AG09309 (cell line): ENCODE results near the gene LIN7B.
A peak's percentile ranks its signal among the peaks of the same experiment; 100 is the strongest.
"Not testable (repeated sequence)": the region's sequence is repeated elsewhere in the genome, so short reads cannot be mapped to it uniquely, and the experiment has no call there.

Source experiments
- DNase-seq: peaks from one replicate; pipeline ENCODE4 v3.0.0-alpha.2; 2010; ENCODE audit warnings: low read depth
- H3K4me3 ChIP-seq: 2 replicates; pipeline ENCODE4 v1.5.1; 2011; ENCODE audit warnings: mild to moderate bottlenecking, low read depth, low read length, moderate library complexity; ENCODE audit not compliant: control insufficient read depth
- TF ChIP-seq, protein P1 (sequence below): IDR thresholded peaks from 2 replicates; pipeline ENCODE4 v1.5.1; 2011; ENCODE audit warnings: mild to moderate bottlenecking, low read depth, low read length, inconsistent platforms; ENCODE audit not compliant: insufficient read depth, control insufficient read depth; ENCODE audit errors: missing control alignments

Gene LIN7B

GRCh38 chr19:49120325-49120683, 6.1 kb downstream of the LIN7B start:
- DNase-seq: no peak
- TF ChIP-seq, protein P1, sequence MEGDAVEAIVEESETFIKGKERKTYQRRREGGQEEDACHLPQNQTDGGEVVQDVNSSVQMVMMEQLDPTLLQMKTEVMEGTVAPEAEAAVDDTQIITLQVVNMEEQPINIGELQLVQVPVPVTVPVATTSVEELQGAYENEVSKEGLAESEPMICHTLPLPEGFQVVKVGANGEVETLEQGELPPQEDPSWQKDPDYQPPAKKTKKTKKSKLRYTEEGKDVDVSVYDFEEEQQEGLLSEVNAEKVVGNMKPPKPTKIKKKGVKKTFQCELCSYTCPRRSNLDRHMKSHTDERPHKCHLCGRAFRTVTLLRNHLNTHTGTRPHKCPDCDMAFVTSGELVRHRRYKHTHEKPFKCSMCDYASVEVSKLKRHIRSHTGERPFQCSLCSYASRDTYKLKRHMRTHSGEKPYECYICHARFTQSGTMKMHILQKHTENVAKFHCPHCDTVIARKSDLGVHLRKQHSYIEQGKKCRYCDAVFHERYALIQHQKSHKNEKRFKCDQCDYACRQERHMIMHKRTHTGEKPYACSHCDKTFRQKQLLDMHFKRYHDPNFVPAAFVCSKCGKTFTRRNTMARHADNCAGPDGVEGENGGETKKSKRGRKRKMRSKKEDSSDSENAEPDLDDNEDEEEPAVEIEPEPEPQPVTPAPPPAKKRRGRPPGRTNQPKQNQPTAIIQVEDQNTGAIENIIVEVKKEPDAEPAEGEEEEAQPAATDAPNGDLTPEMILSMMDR: no peak
- H3K4me3 ChIP-seq: no peak overlapping the region

DNA sequence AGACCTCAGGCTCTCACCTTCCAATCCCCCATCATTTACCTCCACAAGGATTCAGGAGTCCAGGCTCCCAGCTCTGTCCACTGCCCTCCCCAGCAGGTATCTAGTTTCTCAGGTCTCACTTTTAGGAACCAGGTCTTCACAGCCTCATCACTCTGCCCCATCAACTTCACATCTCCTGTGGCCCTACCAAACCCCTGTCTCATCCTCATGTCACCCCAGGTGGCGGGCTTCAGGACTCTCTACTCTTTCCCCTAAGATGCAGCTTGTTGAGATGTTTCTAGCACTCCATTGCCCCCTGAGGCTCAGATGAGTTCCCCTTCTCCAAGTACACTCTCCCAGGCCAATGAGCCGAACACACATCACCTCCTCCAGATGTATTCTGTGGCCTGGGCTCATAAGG, 6.7 kb downstream of the LIN7B start:
- no peak for DNase-seq
- H3K4me3 ChIP-seq: no peak overlapping the region
- TF ChIP-seq, protein P1: no peak

DNA sequence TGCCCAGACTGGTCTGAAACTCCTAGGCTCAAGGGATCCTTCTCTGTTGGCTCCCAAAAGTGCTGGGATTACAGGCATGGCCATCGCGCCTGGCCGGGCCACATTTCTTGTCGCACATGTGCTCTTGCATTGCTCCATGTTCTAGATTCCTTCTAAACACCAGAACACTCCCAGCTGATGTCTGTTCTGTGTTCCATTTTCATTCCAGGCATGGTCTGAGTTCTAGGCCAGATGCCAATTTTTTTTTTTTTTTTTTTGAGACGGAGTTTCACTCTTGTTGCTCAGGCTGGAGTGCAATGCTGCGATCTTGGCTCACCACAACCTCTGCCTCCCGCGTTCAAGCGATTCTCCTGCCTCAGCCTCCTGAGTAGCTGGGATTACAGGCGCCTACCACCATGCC, 7.7 kb downstream of the LIN7B start:
- not testable (repeated sequence) for DNase-seq, H3K4me3 ChIP-seq

DNA sequence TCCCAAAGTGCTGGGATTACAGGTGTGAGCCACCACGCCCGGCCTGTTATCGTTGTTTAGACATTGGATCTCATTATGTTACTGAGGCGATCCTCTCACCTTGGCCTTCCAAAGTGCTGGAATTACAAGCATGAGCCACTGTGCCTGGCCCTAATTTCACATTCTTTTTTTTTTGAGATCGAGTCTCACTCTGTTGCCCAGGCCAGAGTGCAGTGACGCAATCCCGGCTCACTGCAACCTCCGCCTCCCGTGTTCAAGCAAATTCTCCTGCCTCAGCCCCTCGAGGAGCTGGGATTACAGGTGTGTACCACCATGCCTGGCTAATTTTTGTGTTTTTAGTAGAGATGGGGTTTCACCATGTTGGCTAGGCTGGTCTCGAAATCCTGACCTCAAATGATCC, 9.1 kb downstream of the LIN7B start:
- H3K4me3 ChIP-seq, DNase-seq: not testable (repeated sequence)

DNA sequence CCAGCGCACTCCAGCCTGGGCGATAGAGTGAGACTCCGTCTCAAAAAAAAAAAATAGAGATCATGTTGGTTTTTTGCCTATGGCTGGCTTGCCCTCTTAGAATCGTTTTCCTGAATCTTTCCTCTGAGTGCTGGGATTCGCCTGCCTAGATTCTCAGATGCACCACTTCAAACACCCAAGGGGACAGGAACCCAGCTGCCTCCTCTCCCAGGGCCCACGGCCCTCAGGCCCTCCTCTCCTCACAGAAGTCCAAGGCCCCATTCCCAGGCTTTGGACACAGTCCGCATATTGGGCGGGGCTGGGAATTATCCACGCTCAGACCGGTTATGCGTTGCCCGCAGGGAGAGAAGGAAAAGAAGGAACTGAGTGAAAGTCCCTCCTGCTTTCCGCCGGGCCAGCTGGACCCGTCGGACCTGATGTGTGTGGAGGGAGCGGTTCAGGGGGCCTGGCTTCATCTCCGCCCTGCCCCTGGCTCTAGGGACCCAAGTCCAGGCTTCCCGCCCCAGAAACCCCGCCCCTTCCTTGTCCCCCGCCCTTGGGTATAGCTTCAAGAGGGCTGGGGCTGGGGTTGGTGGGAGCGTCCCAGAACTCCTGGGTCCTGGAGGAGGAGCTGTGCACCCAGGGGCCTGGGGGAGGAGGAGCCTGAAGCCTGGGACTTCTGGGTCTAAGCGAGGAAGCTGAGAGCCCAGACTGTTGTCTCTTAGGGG, 11.0 kb downstream of the LIN7B start:
- TF ChIP-seq, protein P1: no peak
- H3K4me3 ChIP-seq: no peak overlapping the region
- no peak for DNase-seq

DNA sequence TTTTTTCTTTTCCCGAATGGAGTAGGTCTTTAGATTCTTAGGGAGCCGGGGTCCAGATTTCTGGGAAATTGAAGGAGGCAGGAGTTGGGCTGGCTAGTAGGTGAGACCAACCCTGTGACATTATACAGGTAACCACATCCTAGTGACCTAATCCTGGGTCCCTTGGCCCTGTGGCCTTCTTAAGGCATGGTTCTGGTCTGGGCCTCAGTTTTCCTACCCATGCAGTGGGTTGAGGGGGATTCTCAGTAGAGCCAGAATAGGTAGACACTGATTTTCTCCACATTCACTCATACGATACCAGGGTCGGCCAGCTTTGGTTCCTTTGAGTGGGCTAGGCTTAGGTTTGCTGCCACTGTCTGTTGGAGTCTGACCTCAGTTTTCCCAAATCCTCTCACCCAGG, 12.4 kb downstream of the LIN7B start:
- H3K4me3 ChIP-seq: no peak overlapping the region
- no peak for DNase-seq
- TF ChIP-seq, protein P1: no peak

- DNase-seq, H3K4me3 ChIP-seq: not testable (repeated sequence)
These were observed 13.1 kb downstream of the LIN7B start for GRCh38 chr19:49127225-49127624.

DNA sequence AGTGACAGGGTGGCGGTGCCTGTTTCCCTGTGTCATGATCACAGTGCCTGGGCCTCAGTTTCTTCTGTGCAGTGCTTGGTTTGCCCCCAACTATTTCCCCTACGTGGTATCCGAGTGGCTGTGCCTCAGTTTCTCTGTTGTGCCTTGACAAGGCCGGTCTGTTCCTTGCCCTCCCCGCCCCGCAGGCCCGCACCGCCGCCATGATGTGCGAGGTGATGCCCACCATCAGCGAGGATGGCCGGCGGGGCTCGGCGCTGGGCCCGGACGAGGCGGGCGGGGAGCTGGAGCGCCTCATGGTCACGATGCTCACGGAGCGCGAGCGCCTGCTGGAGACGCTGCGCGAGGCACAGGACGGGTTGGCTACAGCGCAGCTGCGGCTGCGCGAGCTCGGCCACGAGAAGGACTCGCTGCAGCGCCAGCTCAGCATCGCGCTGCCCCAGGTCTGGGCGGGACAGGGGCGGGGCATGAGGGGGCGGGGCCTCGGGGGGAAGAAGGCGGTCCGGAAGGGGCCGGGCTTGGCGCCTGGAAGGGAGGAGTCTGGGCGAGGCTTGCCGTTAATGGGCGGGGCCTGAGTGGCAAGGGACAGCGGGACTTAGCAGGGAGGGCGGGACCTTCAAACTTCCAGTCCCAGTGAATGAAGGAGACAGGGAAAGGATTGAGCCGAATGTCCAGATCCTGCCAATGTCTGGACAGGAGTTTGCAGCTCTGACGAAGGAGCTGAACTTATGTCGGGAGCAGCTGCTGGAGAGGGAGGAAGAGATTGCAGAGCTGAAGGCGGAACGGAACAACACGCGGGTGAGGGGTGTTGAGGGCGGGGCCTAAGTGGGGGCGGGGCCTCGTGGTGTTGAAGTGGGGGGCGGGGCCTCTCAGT, 13.7 kb downstream of the LIN7B start:
- DNase-seq: peak; percentile 77

More for the DNA sequence above, 13.7 kb downstream of the LIN7B start:
- H3K4me3 ChIP-seq: peak overlapping the region; percentile 29
- TF ChIP-seq, protein P1: no peak
